Measurements from ENCODE around the gene POGLUT3.

POGLUT3 gene

GRCh38 chr11:108474664-108475463 is 23.3 kb downstream of the POGLUT3 start:
- DNase-seq (ENCODE audit: low read depth in 2 of 2): no peak
- no peak overlapping the region for H3K4me3 ChIP-seq (replicated peaks in 1 of 2; ENCODE audit: low read depth in 2 of 2, low read length in 2 of 2)
- no peak for TF ChIP-seq CTCF (IDR thresholded peaks at IDR 0.05; ENCODE audit: low read depth, low read length)

GRCh38 chr11:108472681-108473080 is 25.5 kb downstream of the POGLUT3 start:
- no peak for TF ChIP-seq CTCF (IDR thresholded peaks at IDR 0.05; ENCODE audit: low read depth, low read length)
- H3K4me3 ChIP-seq (replicated peaks in 1 of 2; ENCODE audit: low read depth in 2 of 2, low read length in 2 of 2): no peak overlapping the region
- no peak for DNase-seq (ENCODE audit: low read depth in 2 of 2)

GRCh38 chr11:108468478-108468864 is 29.7 kb downstream of the POGLUT3 start:
- no peak for DNase-seq (ENCODE audit: low read depth in 2 of 2)
- no peak overlapping the region for H3K4me3 ChIP-seq (replicated peaks in 1 of 2; ENCODE audit: low read depth in 2 of 2, low read length in 2 of 2)
- no peak for TF ChIP-seq CTCF (IDR thresholded peaks at IDR 0.05; ENCODE audit: low read depth, low read length)

- no peak for TF ChIP-seq CTCF (IDR thresholded peaks at IDR 0.05; ENCODE audit: low read depth, low read length)
- H3K4me3 ChIP-seq (replicated peaks in 1 of 2; ENCODE audit: low read depth in 2 of 2, low read length in 2 of 2): peak within 1 kb of the TSS; percentile 65 to 71
- peak; percentile 97 to 98 for DNase-seq (ENCODE audit: low read depth in 2 of 2)
Observed at GRCh38 chr11:108467091-108467823, 30.9 kb downstream of the POGLUT3 start, which contains the start of gene C11orf65. TSS of gene C11orf65 (minus strand) at chr11:108467529. CDS start at chr11:108461559, 5,970 bp downstream.

- peak overlapping the region; percentile 65 to 71 for H3K4me3 ChIP-seq (replicated peaks in 1 of 2; ENCODE audit: low read depth in 2 of 2, low read length in 2 of 2)
Observed at GRCh38 chr11:108466405-108466804, 31.8 kb downstream of the POGLUT3 start.

More at GRCh38 chr11:108466405-108466804, 31.8 kb downstream of the POGLUT3 start:
- no peak for DNase-seq (ENCODE audit: low read depth in 2 of 2)
- TF ChIP-seq CTCF (IDR thresholded peaks at IDR 0.05; ENCODE audit: low read depth, low read length): no peak
